SK-N-MC (cell line): ENCODE data around the gene BEND6.

Experiments
- DNase-seq: peaks from one replicate; pipeline ENCODE4 v3.0.0-alpha.2; 2011; ENCODE audit warnings: low read depth, low spot score
- H3K27ac ChIP-seq: fragments of 200-600 bp; sonication (generic); 2 replicates; pipeline ENCODE4 v1.5.1; 2016; ENCODE audit warnings: mixed run types
- H3K36me3 ChIP-seq: fragments of 200-600 bp; sonication (generic); 2 replicates; pipeline ENCODE4 v1.6.1; 2017; ENCODE audit warnings: antibody characterized with exemption, low read length, mixed read lengths; ENCODE audit not compliant: insufficient read depth
- H3K4me3 ChIP-seq: fragments of 200-600 bp; sonication (generic); 2 replicates; pipeline ENCODE4 v1.5.1; 2016
- H3K9ac ChIP-seq: fragments of 200-600 bp; sonication (generic); 2 replicates; pipeline ENCODE4 v1.8.0; 2017; ENCODE audit warnings: mixed run types, mixed read lengths; ENCODE audit not compliant: insufficient read length
- H3K9me3 ChIP-seq: fragments of 200-600 bp; sonication (generic); 2 replicates; pipeline ENCODE4 v1.6.1; 2017; ENCODE audit warnings: low read depth, mild to moderate bottlenecking, antibody characterized with exemption, low read length, moderate library complexity, mixed read lengths
- EZH2 ChIP-seq: fragments of 200-600 bp; sonication (generic); IDR thresholded peaks from one replicate; pipeline ENCODE4 v1.6.1; 2017; ENCODE audit warnings: antibody characterized with exemption
- FOXP2 ChIP-seq: optimal IDR thresholded peaks from 2 replicates; pipeline ENCODE3; 2011; ENCODE audit warnings: mild to moderate bottlenecking, moderate library complexity; ENCODE audit not compliant: insufficient read depth; ENCODE audit errors: extremely low read length, control extremely low read depth
- POLR2AphosphoS5 ChIP-seq: IDR thresholded peaks from 2 replicates; pipeline ENCODE4 v1.6.1; 2012; ENCODE audit warnings: mild to moderate bottlenecking, low read depth, low read length, borderline replicate concordance

Gene BEND6

DNA sequence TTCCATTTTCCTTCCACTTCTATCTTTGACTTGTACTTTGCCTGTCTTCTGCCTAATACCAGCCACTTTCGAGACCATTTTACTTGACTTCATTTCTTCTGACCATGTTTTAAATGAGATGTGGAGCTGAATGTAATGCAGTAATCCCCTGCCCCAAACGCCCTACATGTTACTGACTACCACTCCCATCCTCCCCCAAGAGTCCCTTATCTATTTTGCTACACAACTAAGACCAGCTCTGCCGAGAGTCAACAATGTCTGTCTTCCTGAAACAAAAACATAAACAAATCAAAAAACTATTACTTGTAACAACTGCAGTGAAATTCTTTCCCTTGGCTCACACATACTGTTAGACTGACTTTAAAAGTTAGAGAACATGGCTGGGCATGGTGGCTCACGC, 64.5 kb downstream of the BEND6 start:
- Histone ChIP-seq H3K9ac (no peak overlapping the region), H3K27ac (no peak overlapping the region), H3K36me3 (no peaks in the 10 kb centered on the region), H3K4me3 (no peak overlapping the region), H3K9me3 (no peaks in the 10 kb centered on the region; the same call in 1 of the 2 replicates)
- TF ChIP-seq EZH2 = no peak
- no peak for DNase-seq

DNA sequence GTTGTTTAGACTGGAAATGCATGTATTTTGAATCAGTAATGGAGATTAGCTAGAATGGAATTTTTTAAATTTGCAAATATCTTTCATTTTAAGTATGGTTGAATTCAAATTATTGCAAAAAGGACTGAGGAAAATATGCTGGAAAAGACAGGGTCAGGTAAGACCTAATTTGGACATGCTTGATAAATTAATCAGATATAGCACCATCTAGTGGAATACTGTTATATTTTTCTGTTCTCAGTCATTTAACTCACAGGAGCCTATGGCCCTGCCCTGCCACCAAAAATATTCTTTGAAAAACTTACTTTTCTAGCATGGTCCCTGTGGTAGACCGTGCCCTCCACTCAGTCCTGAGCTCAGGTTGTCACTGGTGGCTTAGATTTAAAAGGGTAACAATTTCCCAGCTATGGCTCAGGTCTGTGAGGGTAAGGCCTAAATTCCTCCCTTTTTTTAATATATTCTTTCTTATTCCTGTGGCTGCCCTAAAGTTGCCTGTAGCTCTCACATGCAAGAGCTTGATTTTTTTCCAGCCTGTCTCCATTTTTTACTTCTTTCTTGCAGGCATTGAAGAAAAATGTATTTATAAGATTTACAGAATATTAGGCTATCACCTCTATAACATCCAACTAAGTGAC, 66.3 kb downstream of the BEND6 start:
- Histone ChIP-seq H3K27ac (no peak overlapping the region), H3K9ac (no peak overlapping the region), H3K9me3 (no peaks in the 10 kb centered on the region; the same call in 1 of the 2 replicates), H3K36me3 (no peaks in the 10 kb centered on the region), H3K4me3 (no peak overlapping the region)
- TF ChIP-seq POLR2AphosphoS5 = no peak
- TF ChIP-seq FOXP2 = no peak
- TF ChIP-seq EZH2 = no peak
- peak; percentile 37 for DNase-seq

DNA sequence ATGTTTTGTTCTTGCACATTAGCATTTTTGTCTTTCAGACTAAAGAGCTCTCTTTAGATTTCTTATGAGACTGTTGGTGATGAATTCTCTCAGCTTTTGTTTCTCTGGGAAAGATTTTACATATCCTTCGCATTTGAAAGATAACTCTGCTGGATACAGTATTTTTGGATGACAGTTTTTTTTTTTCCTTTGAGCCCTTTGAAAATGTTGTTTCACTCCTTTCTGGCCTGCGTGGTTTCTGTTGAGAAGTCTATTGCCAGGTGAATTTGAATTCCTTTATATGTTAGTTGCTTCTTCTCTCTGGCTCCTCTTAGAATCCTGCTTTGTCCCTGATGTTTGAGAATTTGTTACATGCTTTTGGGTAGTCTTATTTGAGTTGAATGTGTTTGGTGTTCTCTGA, 69.4 kb downstream of the BEND6 start:
- Histone ChIP-seq H3K27ac (no peak overlapping the region), H3K9ac (no peak overlapping the region), H3K36me3 (no peaks in the 10 kb centered on the region), H3K9me3 (no peaks in the 10 kb centered on the region; the same call in 1 of the 2 replicates), H3K4me3 (no peak overlapping the region)
- DNase-seq = no peak
- TF ChIP-seq EZH2 = no peak
- no peak for TF ChIP-seq POLR2AphosphoS5
- no peak for TF ChIP-seq FOXP2

DNA sequence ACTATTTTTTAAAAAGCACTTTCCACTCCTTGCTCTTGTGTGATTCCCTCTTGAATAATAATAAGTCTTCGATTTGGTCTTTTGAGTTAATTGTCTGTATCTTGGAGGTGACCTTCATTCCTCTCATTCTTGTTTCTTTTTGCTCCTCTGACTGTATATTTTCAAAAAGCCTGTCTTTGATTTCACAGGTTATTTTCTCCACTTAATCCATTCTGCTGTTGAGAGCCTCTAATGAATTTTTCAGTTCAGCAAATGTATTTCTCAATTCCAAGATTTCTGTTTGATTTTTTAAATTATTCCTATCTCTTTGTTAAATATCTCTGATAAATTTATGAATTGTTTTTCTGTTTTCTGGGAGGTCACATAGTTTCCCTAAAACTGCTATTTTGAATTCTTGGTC, 69.9 kb downstream of the BEND6 start:
- TF ChIP-seq EZH2 = no peak
- no peak for TF ChIP-seq POLR2AphosphoS5
- TF ChIP-seq FOXP2 = no peak
- no peaks in the 10 kb centered on the region for H3K36me3 ChIP-seq
- no peak overlapping the region for H3K4me3 ChIP-seq
- H3K27ac ChIP-seq = no peak overlapping the region
- H3K9me3 ChIP-seq = no peaks in the 10 kb centered on the region; the same call in 1 of the 2 replicates
- DNase-seq = no peak
- H3K9ac ChIP-seq = no peak overlapping the region

DNA sequence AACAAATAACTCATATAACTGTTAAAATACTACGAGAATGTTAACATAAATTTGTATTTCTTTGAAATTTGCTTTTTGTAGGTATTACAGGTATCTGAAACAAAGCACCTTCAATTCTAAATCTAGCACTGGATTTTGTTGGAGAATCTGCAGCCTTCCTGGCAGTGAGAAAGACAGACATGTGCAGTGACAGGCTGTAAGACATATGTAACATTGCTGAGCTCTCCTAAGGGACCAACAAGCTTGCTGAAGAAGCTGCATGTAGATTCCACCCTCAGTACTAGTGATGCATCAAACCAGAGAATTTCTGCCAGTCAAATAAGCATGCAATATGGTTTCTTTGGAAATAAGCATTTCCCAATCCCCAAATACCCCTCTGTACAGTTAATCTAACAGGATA, 71.1 kb downstream of the BEND6 start:
- no peaks in the 10 kb centered on the region for H3K36me3 ChIP-seq
- no peak for TF ChIP-seq EZH2
- TF ChIP-seq POLR2AphosphoS5 = no peak
- TF ChIP-seq FOXP2 = no peak
- no peak for DNase-seq
- H3K9ac ChIP-seq = no peak overlapping the region
- H3K9me3 ChIP-seq = no peaks in the 10 kb centered on the region; the same call in 1 of the 2 replicates
- H3K27ac ChIP-seq = no peak overlapping the region
- no peak overlapping the region for H3K4me3 ChIP-seq

DNA sequence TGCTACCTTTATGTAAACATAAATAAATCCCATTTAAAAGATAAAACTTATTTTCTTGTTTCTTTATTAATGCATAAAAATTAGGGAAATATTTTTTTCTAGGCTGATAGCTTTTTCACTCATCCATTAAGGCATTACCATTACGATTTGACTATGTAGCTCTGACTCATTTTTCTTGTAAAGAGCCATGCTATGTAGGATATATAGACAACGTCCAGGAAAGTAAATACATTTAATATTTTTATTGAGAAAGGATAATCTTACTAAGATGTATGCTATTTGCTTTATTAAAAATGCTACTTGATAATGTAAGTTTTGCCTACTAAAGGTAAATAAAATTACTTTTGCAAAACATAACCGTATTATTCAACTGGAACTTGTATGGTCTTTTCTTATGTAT, 72.4 kb downstream of the BEND6 start:
- H3K9ac ChIP-seq = no peak overlapping the region
- H3K27ac ChIP-seq = no peak overlapping the region
- no peak for DNase-seq
- TF ChIP-seq FOXP2 (no peak), POLR2AphosphoS5 (no peak), EZH2 (no peak)
- no peaks in the 10 kb centered on the region; the same call in 1 of the 2 replicates for H3K9me3 ChIP-seq
- no peaks in the 10 kb centered on the region for H3K36me3 ChIP-seq
- no peak overlapping the region for H3K4me3 ChIP-seq

DNA sequence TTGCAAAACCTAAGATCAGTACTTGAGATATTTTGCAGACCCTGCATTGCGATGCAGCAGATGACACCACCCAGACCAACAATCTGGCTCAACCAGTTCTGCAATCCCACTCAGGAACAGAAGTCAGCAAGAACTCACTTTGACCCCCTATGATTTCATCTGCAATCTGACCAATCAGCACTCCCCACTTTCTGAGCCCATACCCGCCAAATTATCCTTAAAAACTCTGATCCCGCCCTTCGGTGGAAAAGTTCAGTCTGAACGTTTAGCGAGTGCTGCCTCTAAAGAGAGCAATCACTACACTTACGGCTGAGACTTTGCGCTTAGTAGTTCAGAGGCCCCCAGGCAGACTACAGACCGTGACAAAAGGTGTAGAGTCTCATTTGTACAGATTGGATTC, 74.3 kb downstream of the BEND6 start:
- no peak for TF ChIP-seq EZH2
- TF ChIP-seq FOXP2 = no peak
- no peak for TF ChIP-seq POLR2AphosphoS5
- H3K4me3 ChIP-seq = no peak overlapping the region
- H3K36me3 ChIP-seq = no peaks in the 10 kb centered on the region
- H3K9me3 ChIP-seq = no peaks in the 10 kb centered on the region; the same call in 1 of the 2 replicates
- no peak for DNase-seq
- H3K9ac ChIP-seq = no peak overlapping the region
- no peak overlapping the region for H3K27ac ChIP-seq

DNA sequence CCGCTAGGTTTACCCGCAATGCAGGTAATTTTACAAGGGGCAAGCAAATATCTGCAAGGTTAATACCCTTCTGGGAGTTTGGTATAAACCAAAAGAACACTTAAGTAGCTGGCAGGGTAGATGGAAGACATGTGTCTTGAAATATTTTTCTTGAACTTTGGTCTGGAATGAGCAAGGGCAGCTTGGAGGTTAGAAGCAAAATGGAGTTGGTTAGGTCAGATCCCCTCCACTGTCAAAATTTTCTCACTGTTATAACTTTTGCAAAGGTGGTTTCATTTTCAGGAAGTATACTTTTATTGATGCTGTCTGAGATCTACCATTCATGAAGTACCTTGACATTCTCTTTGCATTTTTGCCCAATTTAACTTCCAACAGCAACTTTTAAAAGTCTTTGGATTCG, 78.3 kb downstream of the BEND6 start:
- no peak for DNase-seq
- Histone ChIP-seq H3K9me3 (no peaks in the 10 kb centered on the region), H3K4me3 (no peak overlapping the region), H3K36me3 (no peaks in the 10 kb centered on the region), H3K9ac (no peak overlapping the region), H3K27ac (no peak overlapping the region)
- TF ChIP-seq FOXP2 (no peak), POLR2AphosphoS5 (no peak)

DNA sequence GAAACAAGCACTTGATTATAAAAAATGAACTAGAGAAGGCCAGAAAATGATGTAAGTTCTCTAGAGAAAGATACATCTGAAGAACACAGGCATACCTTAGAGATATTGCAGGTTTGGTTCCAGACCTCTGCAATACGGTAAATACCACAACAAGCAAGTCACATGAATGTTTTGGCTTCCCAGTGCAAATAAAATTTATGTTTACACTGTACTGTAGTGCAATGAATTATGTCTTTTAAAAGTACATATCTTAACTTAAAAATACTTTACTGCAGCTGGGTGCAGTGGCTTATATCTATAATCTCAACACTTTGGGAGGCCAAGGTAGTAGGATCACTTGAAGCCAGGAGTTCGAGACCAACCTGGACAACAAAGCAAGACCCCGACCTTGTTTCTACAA, 80.6 kb downstream of the BEND6 start:
- Histone ChIP-seq H3K4me3 (no peak overlapping the region), H3K9ac (no peak overlapping the region), H3K27ac (no peak overlapping the region), H3K9me3 (no peaks in the 10 kb centered on the region), H3K36me3 (no peaks in the 10 kb centered on the region)
- no peak for DNase-seq
- TF ChIP-seq EZH2 (no peak), POLR2AphosphoS5 (no peak), FOXP2 (no peak)

DNA sequence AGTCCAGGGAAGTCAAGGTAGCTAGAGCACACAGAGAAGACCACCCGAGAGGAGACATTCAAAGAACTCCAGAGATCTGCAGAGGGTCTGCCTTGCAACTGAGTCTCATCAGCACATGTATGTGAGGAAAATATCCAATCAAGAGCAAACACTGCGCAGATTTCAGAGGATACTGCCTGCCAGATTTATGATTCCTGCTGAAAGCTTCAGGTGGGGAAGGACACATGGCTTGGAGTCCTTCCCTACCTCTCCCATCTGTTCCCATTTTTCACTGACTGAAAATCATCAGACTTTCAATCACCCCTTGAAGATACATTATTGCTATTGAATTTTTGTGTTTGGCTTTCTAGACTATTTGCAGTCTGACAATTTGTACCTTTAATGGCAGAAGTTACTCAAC, 84.0 kb downstream of the BEND6 start:
- H3K9ac ChIP-seq = no peak overlapping the region

More for the DNA sequence above, 84.0 kb downstream of the BEND6 start:
- Histone ChIP-seq H3K27ac (no peak overlapping the region), H3K9me3 (no peaks in the 10 kb centered on the region), H3K4me3 (no peak overlapping the region), H3K36me3 (no peaks in the 10 kb centered on the region)
- TF ChIP-seq FOXP2 (no peak), POLR2AphosphoS5 (no peak), EZH2 (no peak)
- DNase-seq = no peak
